Endothelial cell of umbilical vein (primary cell): ENCODE data around the gene CDC42BPB.

ENCODE experiments used
- CTCF ChIP-seq, 2 donors: IDR thresholded peaks; 1 replicate in 1 of 2; 2 replicates in 1 of 2; pipeline ENCODE4 v1.5.1; 2011; ENCODE audit warnings: low read length in 2 of 2, mild to moderate bottlenecking in 2 of 2, moderate library complexity in 2 of 2, control low read depth in 1 of 2, inconsistent platforms in 1 of 2, low read depth in 1 of 2; ENCODE audit not compliant: insufficient read depth in 1 of 2; ENCODE audit errors: extremely low read depth in 1 of 2
- EZH2 ChIP-seq: IDR thresholded peaks from 2 replicates; pipeline ENCODE4 v1.6.1; 2012; ENCODE audit warnings: borderline replicate concordance, low read depth, mild to moderate bottlenecking, moderate library complexity, low read length, inconsistent platforms; ENCODE audit not compliant: severe bottlenecking
- FOS ChIP-seq: IDR thresholded peaks from 2 replicates; pipeline ENCODE4 v1.6.1; 2011; ENCODE audit warnings: mild to moderate bottlenecking, low read length, moderate library complexity, borderline replicate concordance; ENCODE audit not compliant: insufficient read depth
- GATA2 ChIP-seq: IDR thresholded peaks from 2 replicates; pipeline ENCODE4 v1.7.0; 2011; ENCODE audit warnings: low read depth, mild to moderate bottlenecking, moderate library complexity, mixed read lengths, low read length; ENCODE audit not compliant: insufficient read length, insufficient read depth
- MAX ChIP-seq: IDR thresholded peaks from 2 replicates; pipeline ENCODE4 v1.6.1; 2011; ENCODE audit not compliant: insufficient read depth, insufficient read length
- MYC ChIP-seq: IDR thresholded peaks from one replicate; pipeline ENCODE4 v1.6.1; 2011; ENCODE audit warnings: mild to moderate bottlenecking, low read depth, low read length
- POLR2A ChIP-seq: IDR thresholded peaks from 2 replicates; pipeline ENCODE4 v1.6.1; 2012; ENCODE audit warnings: low read depth, mild to moderate bottlenecking, control low read depth, low read length
- POLR2AphosphoS5 ChIP-seq: IDR thresholded peaks from 2 replicates; pipeline ENCODE4 v1.6.1; 2012; ENCODE audit warnings: low read depth, mild to moderate bottlenecking, control low read depth, low read length, moderate library complexity; ENCODE audit not compliant: insufficient read depth

GRCh38 chr14:102971314-102971713, 86.0 kb downstream of the CDC42BPB start:
- no peak for TF ChIP-seq POLR2AphosphoS5
- TF ChIP-seq MAX = no peak
- TF ChIP-seq CTCF (IDR thresholded peaks at IDR 0.05; ENCODE audit: extremely low read depth in 1 of 2, insufficient read depth in 1 of 2, low read depth in 1 of 2, low read length in 2 of 2) = no peak
- no peak for TF ChIP-seq POLR2A
- TF ChIP-seq MYC = no peak
- no peak for TF ChIP-seq EZH2
- TF ChIP-seq GATA2 = no peak
- no peak for TF ChIP-seq FOS
